Cardiac septum (tissue), 1 donor: Measurements from ENCODE around the gene NPIPB8. TPM values are rescaled to one million over a fixed set of nuclear protein-coding genes. Genes with fewer than 3 reads are reported as not detected.
"Not testable (repeated sequence)": the region's sequence is repeated elsewhere in the genome, so short reads cannot be mapped to it uniquely, and the experiment has no call there.

Experiments used
- DNase-seq: peaks from one replicate; pipeline ENCODE4 v3.0.0-alpha.2; 2020; ENCODE audit warnings: low spot score
- intact Hi-C: fragments of 100-400 bp; cut with DNase I; formaldehyde crosslinking; loops from one replicate; pipeline ENCODE4 v1.14.0; 2022
- total RNA-seq: library from RNA; stranded (reverse); fragmentation: NEBNext Ultra II Directional; extraction: Animal tissue kit (Norgen Biotek cat#: 25700); gene quantifications from one replicate; pipeline ENCODE4 v1.2.1, GENCODE V29; 2021
- donor health status: DM: no; HTN: no; CAD: no.

NPIPB8 gene
- total RNA-seq, 1 donor from 2014 or later: 0.59 TPM

GRCh38 chr16:28621481-28622155 lies 16.2 kb upstream of the NPIPB8 start:
- no peak for DNase-seq
- intact Hi-C loops: no loop called here

- DNase-seq: not testable (repeated sequence)
Observed at GRCh38 chr16:28622532-28623171, 15.2 kb upstream of the NPIPB8 start.

GRCh38 chr16:28623172-28623711 lies 14.6 kb upstream of the NPIPB8 start:
- intact Hi-C loops: no loop called here

More at GRCh38 chr16:28622532-28623171, 15.2 kb upstream of the NPIPB8 start:
- intact Hi-C loops: not testable (repeated sequence)

GRCh38 chr16:28630905-28631304 lies 7.0 kb upstream of the NPIPB8 start:
- DNase-seq, intact Hi-C loops: not testable (repeated sequence)

More at GRCh38 chr16:28623172-28623711, 14.6 kb upstream of the NPIPB8 start:
- DNase-seq: no peak

GRCh38 chr16:28636093-28636823 lies 1.6 kb upstream of the NPIPB8 start:
- intact Hi-C loops, DNase-seq: not testable (repeated sequence)

- DNase-seq, intact Hi-C loops: not testable (repeated sequence)
Observed at GRCh38 chr16:28638359-28638758, 494 bp downstream of the NPIPB8 start.

- intact Hi-C loops, DNase-seq: not testable (repeated sequence)
Observed at GRCh38 chr16:28639959-28640358, 2.1 kb downstream of the NPIPB8 start.

GRCh38 chr16:28666264-28666663 lies 28.4 kb downstream of the NPIPB8 start:
- DNase-seq, intact Hi-C loops: not testable (repeated sequence)

- DNase-seq, intact Hi-C loops: not testable (repeated sequence)
Observed at GRCh38 chr16:28667480-28667879, 29.6 kb downstream of the NPIPB8 start.

- intact Hi-C loops, DNase-seq: not testable (repeated sequence)
Observed at GRCh38 chr16:28668199-28668598, 30.3 kb downstream of the NPIPB8 start.

- intact Hi-C loops, DNase-seq: not testable (repeated sequence)
Observed at GRCh38 chr16:28688327-28688952, 50.6 kb downstream of the NPIPB8 start.

- DNase-seq, intact Hi-C loops: not testable (repeated sequence)
Observed at GRCh38 chr16:28689425-28689824, 51.6 kb downstream of the NPIPB8 start.

GRCh38 chr16:28691722-28692121 lies 53.9 kb downstream of the NPIPB8 start:
- intact Hi-C loops, DNase-seq: not testable (repeated sequence)

- DNase-seq, intact Hi-C loops: not testable (repeated sequence)
Observed at GRCh38 chr16:28693257-28693950, 55.5 kb downstream of the NPIPB8 start.

- DNase-seq, intact Hi-C loops: not testable (repeated sequence)
Observed at GRCh38 chr16:28699792-28700191, 61.9 kb downstream of the NPIPB8 start.

- intact Hi-C loops, DNase-seq: not testable (repeated sequence)
Observed at GRCh38 chr16:28700349-28700748, 62.5 kb downstream of the NPIPB8 start.

- intact Hi-C loops, DNase-seq: not testable (repeated sequence)
Observed at GRCh38 chr16:28701384-28701783, 63.5 kb downstream of the NPIPB8 start.

- not testable (repeated sequence) for DNase-seq
Observed at GRCh38 chr16:28704246-28704645, 66.4 kb downstream of the NPIPB8 start.

More at GRCh38 chr16:28704246-28704645, 66.4 kb downstream of the NPIPB8 start:
- intact Hi-C loops: not testable (repeated sequence)
